HFF-Myc (cell line): ENCODE results near the gene OR4F6.

Experiments used
- DNase-seq: peaks from one replicate; pipeline ENCODE4 v3.0.0-alpha.2; 2011; ENCODE audit warnings: low read depth; ENCODE audit errors: extremely low read depth
- H3K4me3 ChIP-seq: replicated peaks from 2 replicates; pipeline ENCODE4 v1.5.1; 2011; ENCODE audit warnings: low read depth, mild to moderate bottlenecking, control low read depth, low read length
- TF ChIP-seq, protein P1 (sequence below): IDR thresholded peaks from 2 replicates; pipeline ENCODE4 v1.5.1; 2012; ENCODE audit warnings: mild to moderate bottlenecking, low read depth, low read length, control low read depth; ENCODE audit errors: missing control alignments

The OR4F6 gene

DNA sequence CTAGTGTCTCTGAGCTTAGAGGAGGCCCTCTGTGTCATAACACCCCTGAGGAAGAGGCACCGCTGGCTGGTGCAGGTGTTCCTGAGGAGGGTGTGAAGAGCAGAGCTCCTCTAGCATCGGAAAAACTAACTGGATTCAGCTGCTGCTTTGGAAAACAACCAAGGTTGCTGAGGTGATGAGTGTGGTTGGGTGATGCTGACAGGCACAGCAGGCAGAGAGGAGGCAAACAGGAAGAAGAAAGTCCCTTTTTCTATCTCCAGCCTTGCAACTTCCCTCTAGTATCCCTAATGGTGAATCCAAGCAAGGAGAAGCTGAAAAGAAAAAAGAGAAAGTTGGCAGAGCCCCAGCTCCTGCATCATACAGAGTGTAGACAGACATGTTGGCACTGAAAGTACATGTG, 4.9 kb downstream of the OR4F6 start:
- TF ChIP-seq, protein P1, sequence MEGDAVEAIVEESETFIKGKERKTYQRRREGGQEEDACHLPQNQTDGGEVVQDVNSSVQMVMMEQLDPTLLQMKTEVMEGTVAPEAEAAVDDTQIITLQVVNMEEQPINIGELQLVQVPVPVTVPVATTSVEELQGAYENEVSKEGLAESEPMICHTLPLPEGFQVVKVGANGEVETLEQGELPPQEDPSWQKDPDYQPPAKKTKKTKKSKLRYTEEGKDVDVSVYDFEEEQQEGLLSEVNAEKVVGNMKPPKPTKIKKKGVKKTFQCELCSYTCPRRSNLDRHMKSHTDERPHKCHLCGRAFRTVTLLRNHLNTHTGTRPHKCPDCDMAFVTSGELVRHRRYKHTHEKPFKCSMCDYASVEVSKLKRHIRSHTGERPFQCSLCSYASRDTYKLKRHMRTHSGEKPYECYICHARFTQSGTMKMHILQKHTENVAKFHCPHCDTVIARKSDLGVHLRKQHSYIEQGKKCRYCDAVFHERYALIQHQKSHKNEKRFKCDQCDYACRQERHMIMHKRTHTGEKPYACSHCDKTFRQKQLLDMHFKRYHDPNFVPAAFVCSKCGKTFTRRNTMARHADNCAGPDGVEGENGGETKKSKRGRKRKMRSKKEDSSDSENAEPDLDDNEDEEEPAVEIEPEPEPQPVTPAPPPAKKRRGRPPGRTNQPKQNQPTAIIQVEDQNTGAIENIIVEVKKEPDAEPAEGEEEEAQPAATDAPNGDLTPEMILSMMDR: no peak
- no peak overlapping the region for H3K4me3 ChIP-seq
- peak; percentile 50 for DNase-seq

DNA sequence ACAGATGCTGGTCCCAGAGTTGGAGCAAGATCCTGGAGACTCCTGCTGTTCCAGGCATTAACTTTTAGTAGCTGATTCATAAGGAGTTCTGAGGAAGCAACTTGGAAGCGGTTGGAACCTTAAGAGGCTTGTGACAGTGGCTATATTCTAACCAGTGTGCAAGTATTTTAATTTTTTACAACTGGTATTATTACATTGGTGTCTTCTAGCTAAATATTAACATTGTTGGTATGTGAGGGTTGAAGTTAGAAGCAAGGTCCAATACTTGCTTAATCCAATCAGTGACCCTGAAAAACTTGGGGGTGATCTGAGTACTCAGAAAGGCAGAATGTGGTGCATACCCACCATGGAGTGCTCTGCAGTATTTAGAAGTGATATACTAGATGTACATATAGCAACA, 7.1 kb downstream of the OR4F6 start:
- TF ChIP-seq, protein P1: no peak
- no peak for DNase-seq
- H3K4me3 ChIP-seq: no peak overlapping the region

DNA sequence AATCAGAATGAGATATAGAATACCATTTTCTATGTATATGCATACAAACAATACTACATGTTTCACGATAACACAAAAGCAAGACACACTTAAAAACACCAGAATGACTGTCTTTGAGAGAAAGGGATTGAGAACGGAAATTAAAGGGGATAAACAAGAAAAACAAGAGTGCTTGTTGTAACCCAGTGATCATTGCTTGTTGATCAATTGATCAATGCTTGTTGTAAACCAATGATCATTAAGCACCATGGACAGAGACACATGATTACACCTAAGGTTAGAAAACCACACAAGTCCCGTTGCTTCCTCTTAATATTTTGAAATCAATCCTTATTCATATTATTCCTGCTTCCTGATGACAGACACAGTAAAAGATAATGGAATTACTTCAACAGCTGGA, 7.6 kb downstream of the OR4F6 start:
- DNase-seq: no peak

DNA sequence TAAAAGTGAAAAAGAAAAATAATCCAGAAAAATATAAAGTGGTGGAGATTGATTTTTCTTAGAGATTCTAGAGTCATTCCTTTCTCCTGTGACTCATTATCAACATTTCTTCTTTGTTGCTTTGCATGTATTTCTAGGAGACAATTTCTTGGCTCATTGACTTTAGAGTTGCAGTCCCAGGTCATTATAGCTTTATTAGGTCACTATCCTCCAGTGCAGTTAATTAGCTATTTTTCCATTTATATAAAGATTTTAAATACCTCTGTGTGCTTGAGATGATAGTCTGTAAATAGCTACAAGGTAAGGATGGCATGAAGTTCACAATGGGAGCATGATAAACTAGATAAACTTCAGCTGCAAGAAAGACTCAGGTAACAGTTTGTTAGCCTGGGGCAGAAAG, 8.6 kb downstream of the OR4F6 start, which contains the start of gene OR4F15:
TSS of gene OR4F15 (plus strand) at position 301 of the 400 bp plus-strand sequence. CDS start 5,985 bp downstream, outside the sequence.
- H3K4me3 ChIP-seq: no peak within 1 kb of the TSS
- no peak for DNase-seq
- TF ChIP-seq, protein P1: no peak

More for the DNA sequence above, 7.6 kb downstream of the OR4F6 start:
- TF ChIP-seq, protein P1: no peak
- no peak overlapping the region for H3K4me3 ChIP-seq

DNA sequence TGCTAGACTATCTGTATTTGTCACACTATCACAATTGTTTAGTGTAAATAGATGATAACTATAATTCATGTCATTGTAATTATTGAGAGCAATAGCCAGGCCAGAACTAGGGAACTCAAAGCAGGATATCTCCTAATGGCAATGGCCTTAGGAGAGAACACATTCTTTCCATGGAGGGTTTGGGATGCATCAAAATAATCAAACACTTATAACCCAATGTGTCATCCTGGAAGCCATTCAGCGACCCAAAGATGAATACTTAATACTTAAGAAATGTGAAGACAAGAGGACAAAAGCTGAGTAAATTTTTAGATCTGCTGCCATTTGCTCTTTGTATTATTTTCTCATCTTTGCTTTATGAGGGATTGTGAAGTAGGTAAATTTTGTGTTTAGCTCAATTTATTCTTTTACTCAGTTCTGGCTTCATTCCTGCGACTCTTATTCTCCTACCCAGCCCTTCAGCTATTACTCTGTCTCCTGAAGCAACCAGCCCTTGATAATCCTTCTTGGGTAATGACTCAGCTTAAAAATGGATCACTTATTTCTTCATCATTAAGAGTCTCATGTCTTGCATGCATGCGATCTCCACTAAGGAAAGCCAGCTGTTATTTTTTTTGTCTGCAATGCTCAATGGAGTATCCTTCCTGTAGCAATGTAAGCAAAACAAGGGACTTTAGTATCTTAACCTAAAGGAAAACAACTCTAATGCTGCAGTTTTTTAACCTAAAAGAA, 10.7 kb downstream of the OR4F6 start:
- no peak for DNase-seq
- H3K4me3 ChIP-seq: no peak overlapping the region
- TF ChIP-seq, protein P1: no peak

DNA sequence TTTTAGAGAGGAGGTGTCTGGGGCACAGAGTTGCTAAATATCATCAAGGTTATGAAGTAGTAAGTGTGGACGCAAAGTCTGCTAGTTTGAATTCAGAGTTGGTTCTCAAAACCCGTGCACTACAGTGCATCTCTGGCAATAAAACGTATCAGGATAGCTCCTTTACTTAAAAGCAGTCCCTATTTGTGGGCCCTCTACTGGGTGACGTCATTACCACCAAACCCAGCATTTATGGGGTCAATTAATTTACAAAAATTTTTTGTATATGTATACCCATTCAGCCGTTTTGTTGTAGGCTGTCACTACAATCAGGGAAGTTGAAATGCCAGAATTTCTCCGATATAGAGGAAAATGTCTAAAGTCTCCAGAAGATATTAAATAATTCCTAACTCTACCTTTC, 17.5 kb downstream of the OR4F6 start:
- TF ChIP-seq, protein P1: no peak
- no peak overlapping the region for H3K4me3 ChIP-seq
- no peak for DNase-seq
